GM18861 (cell line): ENCODE results near the gene SLC25A6.
"Not testable (repeated sequence)": the region's sequence is repeated elsewhere in the genome, so short reads cannot be mapped to it uniquely, and the experiment has no call there.

ENCODE experiments used
- ATAC-seq: cut with Tn5 transposase; IDR thresholded peaks from one replicate; pipeline ENCODE4 v1.9.1; 2021; ENCODE audit not compliant: unreplicated experiment

SLC25A6 gene

GRCh38 chrX:1391707-1392375, at the start of gene SLC25A6:
TSS of gene SLC25A6 (minus strand) at chrX:1392113. CDS start at chrX:1392009, 104 bp downstream.
- ATAC-seq, result peak; percentile 90

- ATAC-seq, result no peak
Measured at GRCh38 chrX:1440506-1440905, 48.6 kb upstream of the SLC25A6 start.

- no peak for ATAC-seq
Measured at GRCh38 chrX:1435241-1435895, 43.5 kb upstream of the SLC25A6 start.

- no peak for ATAC-seq
Measured at GRCh38 chrX:1434871-1435240, 42.9 kb upstream of the SLC25A6 start.

GRCh38 chrX:1433646-1434357, 41.9 kb upstream of the SLC25A6 start:
- ATAC-seq, result no peak

- no peak for ATAC-seq
Measured at GRCh38 chrX:1430451-1430850, 38.5 kb upstream of the SLC25A6 start.

GRCh38 chrX:1427756-1428155, 35.8 kb upstream of the SLC25A6 start:
- no peak for ATAC-seq

- ATAC-seq, result not testable (repeated sequence)
Measured at GRCh38 chrX:1426321-1426720, 34.4 kb upstream of the SLC25A6 start.

- no peak for ATAC-seq
Measured at GRCh38 chrX:1425381-1425780, 33.5 kb upstream of the SLC25A6 start.

GRCh38 chrX:1424147-1424851, 32.4 kb upstream of the SLC25A6 start:
- ATAC-seq, result no peak

- ATAC-seq, result no peak
Measured at GRCh38 chrX:1423215-1423614, 31.3 kb upstream of the SLC25A6 start.

- ATAC-seq, result no peak
Measured at GRCh38 chrX:1422135-1422465, 30.2 kb upstream of the SLC25A6 start.

GRCh38 chrX:1421433-1422134, 29.7 kb upstream of the SLC25A6 start:
- ATAC-seq, result no peak

- ATAC-seq, result no peak
Measured at GRCh38 chrX:1420371-1420770, 28.5 kb upstream of the SLC25A6 start.

- ATAC-seq, result no peak
Measured at GRCh38 chrX:1419545-1420355, 27.8 kb upstream of the SLC25A6 start.

GRCh38 chrX:1418901-1419544, 27.1 kb upstream of the SLC25A6 start:
- ATAC-seq, result no peak

GRCh38 chrX:1417921-1418771, 26.2 kb upstream of the SLC25A6 start:
- ATAC-seq, result no peak

GRCh38 chrX:1416965-1417760, 25.2 kb upstream of the SLC25A6 start:
- no peak for ATAC-seq
